SK-N-DZ (cell line): Measurements from ENCODE around the gene STX7.

ENCODE experiments used
- DNase-seq: peaks from one replicate; pipeline ENCODE4 v3.0.0-alpha.2; 2015; ENCODE audit warnings: low spot score
- small RNA-seq, 2 experiments: library from RNA; depleted of rRNA; stranded (forward); fragments of <200 nt; gene quantifications; one replicate each; pipeline ENCODE3, GENCODE V24; 2014

The STX7 gene

GRCh38 chr6:132412656-132413498, 100.0 kb downstream of the STX7 start:
- DNase-seq = no peak

- DNase-seq = no peak
Observed at GRCh38 chr6:132411296-132411695, 101.6 kb downstream of the STX7 start.

DNA sequence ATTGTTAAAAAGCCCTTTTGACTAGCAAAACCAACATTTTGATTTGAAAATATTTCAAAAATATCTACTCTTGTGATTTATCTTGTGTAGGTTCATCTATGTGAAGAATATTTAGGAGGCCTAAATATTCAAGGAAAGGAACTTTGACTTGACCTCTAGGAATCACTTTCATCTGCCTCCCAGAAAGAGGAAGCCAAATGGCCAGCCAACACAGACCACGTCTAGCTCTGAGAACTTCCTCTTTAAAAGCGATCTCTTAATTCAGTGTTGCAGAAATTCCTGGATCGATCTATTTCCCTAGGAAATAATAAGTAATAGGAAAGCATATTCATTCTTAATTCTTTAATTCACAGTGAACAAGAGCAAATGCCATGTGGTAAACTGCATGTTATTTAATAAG, 102.1 kb downstream of the STX7 start:
- DNase-seq = no peak

GRCh38 chr6:132405143-132405915, 107.6 kb downstream of the STX7 start:
- no peak for DNase-seq

DNA sequence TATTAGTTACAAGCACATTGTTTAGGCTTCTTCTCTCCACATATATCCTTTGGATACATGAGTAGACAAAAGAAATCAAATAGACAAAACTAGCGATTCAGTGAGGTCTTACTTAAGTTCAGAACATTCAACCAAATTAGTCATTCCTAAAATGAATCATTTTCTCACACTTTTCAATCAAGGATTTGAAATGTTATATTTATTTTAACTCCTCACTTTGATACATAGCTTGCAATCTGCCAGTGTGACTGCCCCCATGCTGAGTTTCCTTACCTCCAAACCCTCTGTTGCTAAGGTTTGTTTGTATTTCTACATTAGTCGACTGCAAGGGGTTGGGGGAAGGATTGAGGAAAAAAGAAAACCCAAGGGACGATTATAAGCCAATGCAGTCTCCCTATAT, 108.2 kb downstream of the STX7 start:
- DNase-seq = no peak

DNA sequence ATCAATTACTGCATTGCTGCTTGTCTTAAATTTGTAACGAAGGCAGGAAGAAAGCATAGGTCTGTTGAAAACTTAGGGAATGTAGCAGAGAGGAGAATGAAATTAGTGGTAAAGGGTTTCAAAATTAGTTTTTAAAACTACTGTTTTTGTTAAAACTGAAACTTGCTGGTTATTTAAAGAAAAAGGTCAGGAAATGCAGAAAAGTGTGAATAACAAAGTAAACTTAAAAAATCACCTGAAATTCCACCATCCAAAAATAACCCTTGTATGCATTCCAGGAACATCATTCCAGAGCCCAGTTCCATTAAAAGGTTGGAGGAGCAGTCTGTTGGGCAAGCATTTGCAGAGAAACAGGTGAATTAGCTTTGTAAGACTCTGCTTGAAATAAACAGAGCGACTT, 108.6 kb downstream of the STX7 start:
- DNase-seq = no peak

- DNase-seq = no peak
Observed at GRCh38 chr6:132401618-132402285, 111.2 kb downstream of the STX7 start.

DNA sequence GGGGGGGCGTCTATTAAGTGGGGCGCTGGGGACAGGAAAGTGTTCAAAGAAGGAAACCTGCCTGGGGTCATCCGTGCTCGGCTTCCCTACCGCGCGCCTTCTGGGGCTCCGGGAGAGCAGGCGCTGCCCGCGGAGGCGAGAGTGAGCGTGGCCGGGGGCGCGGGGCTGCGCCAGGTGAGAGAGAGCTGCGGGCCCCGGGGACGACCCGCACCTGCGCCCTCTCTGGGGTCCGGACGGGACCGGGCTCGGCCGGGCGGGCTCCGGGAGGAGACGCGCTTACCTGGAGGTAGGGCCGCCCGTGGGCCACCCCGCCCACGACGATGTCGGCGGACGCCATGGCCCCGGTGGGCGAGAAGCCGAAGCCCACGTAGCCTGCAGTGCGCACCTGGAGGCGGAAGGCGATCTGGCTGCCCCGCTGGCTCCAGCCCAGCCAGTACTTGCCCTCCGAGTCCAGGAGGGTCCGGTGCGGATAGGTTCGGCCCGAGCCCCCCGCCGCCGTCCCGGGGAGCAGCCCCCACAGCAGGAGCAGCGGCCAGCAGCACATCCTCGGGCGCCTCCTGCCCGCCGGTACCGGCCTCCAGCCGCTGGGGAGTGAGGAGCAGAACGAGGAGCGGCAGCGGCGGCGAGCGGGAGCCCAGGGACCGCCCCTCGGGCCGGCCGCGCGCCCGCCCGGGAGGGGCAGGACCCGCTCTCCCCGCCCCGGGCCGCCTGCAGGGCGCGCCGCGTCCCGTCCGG, 111.9 kb downstream of the STX7 start, which contains the start of gene MOXD1:
TSS of gene MOXD1 (minus strand) at position 593 of the 735 bp plus-strand sequence. CDS start at position 544, 49 bp downstream.
- DNase-seq = no peak

DNA sequence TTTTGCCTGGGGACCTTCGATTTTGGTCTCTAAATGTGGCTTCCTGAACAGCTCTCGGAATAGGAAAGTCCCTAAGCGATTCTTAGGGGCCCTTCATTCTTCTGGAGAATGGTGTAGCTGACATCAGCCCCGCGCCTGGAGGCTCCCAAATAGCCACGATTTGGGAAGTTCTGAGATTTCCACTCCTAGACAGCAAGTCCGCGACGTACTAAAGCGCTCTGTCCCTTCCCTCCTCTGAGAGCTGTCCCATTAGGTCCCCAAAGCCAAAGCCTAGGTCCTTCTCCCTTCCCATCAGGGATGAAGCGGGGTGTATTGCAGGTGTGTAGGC, 112.4 kb downstream of the STX7 start:
- DNase-seq = no peak

GRCh38 chr6:132399376-132400074, 113.4 kb downstream of the STX7 start:
- DNase-seq = no peak

Small RNAs within 50 kb of the gene (small RNA-seq; reads per million reads assigned to genes)
- 0 reads per million in 2 experiments for gene TAAR7P
